Left ventricle myocardium inferior (tissue), 1 donor: ENCODE data around the gene CHKB. TPM values are rescaled to one million over a fixed set of nuclear protein-coding genes. Genes with fewer than 3 reads are reported as not detected.
A peak's percentile ranks its signal among the peaks of the same experiment; 100 is the strongest.
"Not testable (repeated sequence)": the region's sequence is repeated elsewhere in the genome, so short reads cannot be mapped to it uniquely, and the experiment has no call there.

Experiments used
- DNase-seq: peaks from one replicate; pipeline ENCODE4 v3.0.0-alpha.2; 2020
- H3K27ac ChIP-seq: fragments of 200-600 bp; replicated peaks from 2 replicates; pipeline ENCODE4 v1.8.0; 2021
- H3K27me3 ChIP-seq: fragments of 200-600 bp; 2 replicates; pipeline ENCODE4 v1.8.0; 2021; ENCODE audit warnings: low read depth
- H3K36me3 ChIP-seq: fragments of 200-600 bp; 2 replicates; pipeline ENCODE4 v1.8.0; 2021
- H3K4me1 ChIP-seq: fragments of 200-600 bp; 2 replicates; pipeline ENCODE4 v1.8.0; 2021
- H3K4me3 ChIP-seq: fragments of 200-600 bp; 2 replicates; pipeline ENCODE4 v1.8.0; 2021; ENCODE audit warnings: mild to moderate bottlenecking, moderate library complexity
- H3K9me3 ChIP-seq: fragments of 200-600 bp; replicated peaks from 2 replicates; pipeline ENCODE4 v1.8.0; 2021
- CTCF ChIP-seq: fragments of 200-600 bp; IDR thresholded peaks from 2 replicates; pipeline ENCODE4 v1.8.0; 2021; ENCODE audit warnings: antibody characterized with exemption, mild to moderate bottlenecking, borderline replicate concordance
- intact Hi-C: fragments of 100-400 bp; cut with micrococcal nuclease; formaldehyde crosslinking; loops from one replicate; pipeline ENCODE4 v1.11.0; 2022
- total RNA-seq: library from RNA; stranded (reverse); fragmentation: NEBNext Ultra II Directional; extraction: Animal tissue kit (Norgen Biotek cat#: 25700); gene quantifications from one replicate; pipeline ENCODE4 v1.2.1, GENCODE V29; 2021
- donor health status: DM: no; HTN: yes; CAD: no; lungs with severe emphysema.

The CHKB gene
- total RNA-seq, 1 donor from 2014 or later, result 36.0 TPM

- H3K4me1 ChIP-seq, result peaks cover 33% of the 10 kb centered on the region
- no peak overlapping the region for H3K4me3 ChIP-seq
- H3K9me3 ChIP-seq, result no peaks in the 10 kb centered on the region
- peaks cover 53% of the 10 kb centered on the region for H3K27me3 ChIP-seq
- intact Hi-C loops, result no loop called here
- TF ChIP-seq CTCF, result no peak
- no peak for DNase-seq
- no peaks in the 10 kb centered on the region for H3K36me3 ChIP-seq
- H3K27ac ChIP-seq, result no peak overlapping the region
Measured at GRCh38 chr22:50536226-50536625, 46.4 kb downstream of the CHKB start.

DNA sequence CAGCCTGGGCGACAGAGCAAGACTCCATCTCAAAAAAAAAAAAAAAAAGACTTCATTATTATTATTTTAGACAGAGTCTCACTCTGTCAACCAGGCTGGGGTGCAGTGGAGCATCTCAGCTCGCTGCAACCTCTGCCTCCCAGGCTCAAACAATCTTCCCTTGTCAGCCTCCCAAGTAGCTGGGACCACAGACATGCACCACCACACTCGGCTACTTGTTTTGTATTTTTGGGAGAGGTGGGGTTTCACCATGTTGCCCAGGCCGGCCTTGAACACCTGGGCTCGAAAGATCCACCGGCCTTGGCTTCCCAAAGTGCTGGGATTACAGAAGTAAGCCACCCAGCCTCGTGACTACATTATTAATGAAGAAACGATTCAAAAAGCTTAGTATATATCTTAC, 47.5 kb downstream of the CHKB start:
- peaks cover 64% of the 10 kb centered on the region for H3K27me3 ChIP-seq
- H3K9me3 ChIP-seq, result no peaks in the 10 kb centered on the region
- H3K27ac ChIP-seq, result no peak overlapping the region
- no peak for DNase-seq
- TF ChIP-seq CTCF, result no peak
- no peaks in the 10 kb centered on the region for H3K36me3 ChIP-seq
- intact Hi-C loops, result no loop called here
- no peak overlapping the region for H3K4me3 ChIP-seq
- peaks cover 43% of the 10 kb centered on the region for H3K4me1 ChIP-seq

GRCh38 chr22:50533856-50534711, 48.6 kb downstream of the CHKB start:
- Histone ChIP-seq H3K4me1 (peaks cover 46% of the 10 kb centered on the region), H3K27me3 (peaks cover 74% of the 10 kb centered on the region)
- H3K27ac ChIP-seq, H3K9me3 ChIP-seq, DNase-seq, H3K36me3 ChIP-seq, H3K4me3 ChIP-seq, intact Hi-C loops: not testable (repeated sequence)

DNA sequence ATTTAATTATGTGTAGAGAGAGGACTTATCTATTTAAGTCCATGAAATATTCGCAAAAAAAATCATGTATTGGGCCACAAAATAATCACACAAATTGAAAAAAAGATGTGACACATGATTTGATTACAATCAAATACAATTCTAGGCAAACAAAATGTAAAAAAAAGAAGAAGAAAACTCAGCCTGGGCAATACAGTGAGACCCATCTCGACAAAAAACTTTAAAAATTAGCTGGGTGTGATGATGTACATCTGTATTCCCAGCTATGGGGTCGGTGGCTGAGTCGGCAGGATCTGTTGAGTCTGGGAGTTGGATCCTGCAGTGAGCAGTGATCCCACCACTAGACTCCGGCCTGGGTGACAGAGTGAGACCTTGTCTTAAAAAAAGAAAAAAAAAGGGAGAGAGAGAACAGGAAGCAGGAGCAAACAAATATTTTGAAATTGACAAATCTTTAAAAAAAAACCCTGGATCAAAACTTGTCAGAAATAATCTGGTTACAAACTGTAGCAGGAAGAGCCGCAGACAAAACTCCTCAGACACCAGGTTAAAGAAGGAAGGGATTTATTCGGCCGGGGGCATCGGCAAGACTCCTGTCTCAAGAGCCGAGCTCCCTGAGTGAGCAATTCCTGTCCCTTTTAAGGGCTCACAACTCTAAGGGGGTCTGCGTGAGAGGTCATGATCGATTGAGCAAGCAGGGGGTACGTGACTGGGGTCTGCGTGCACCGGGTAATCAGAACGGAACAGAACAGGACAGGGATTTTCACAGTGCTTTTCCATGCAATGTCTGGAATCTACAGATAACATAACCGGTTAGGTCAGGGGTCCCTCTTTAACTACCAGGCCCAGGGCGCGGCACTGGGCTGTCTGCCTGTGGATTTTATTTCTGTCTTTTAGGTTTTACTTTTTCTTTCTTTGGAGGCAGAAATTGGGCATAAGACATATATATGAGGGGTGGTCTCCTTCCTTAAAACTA, 49.5 kb downstream of the CHKB start:
- peak overlapping the region; percentile 94 for H3K27ac ChIP-seq
- H3K4me1 ChIP-seq, result peaks cover 48% of the 10 kb centered on the region
- DNase-seq, result no peak
- H3K27me3 ChIP-seq, result peaks cover 75% of the 10 kb centered on the region
- no peaks in the 10 kb centered on the region for H3K9me3 ChIP-seq
- intact Hi-C loops, result no loop called here
- H3K4me3 ChIP-seq, result peak overlapping the region; percentile 74
- no peak for TF ChIP-seq CTCF
- no peaks in the 10 kb centered on the region for H3K36me3 ChIP-seq

DNA sequence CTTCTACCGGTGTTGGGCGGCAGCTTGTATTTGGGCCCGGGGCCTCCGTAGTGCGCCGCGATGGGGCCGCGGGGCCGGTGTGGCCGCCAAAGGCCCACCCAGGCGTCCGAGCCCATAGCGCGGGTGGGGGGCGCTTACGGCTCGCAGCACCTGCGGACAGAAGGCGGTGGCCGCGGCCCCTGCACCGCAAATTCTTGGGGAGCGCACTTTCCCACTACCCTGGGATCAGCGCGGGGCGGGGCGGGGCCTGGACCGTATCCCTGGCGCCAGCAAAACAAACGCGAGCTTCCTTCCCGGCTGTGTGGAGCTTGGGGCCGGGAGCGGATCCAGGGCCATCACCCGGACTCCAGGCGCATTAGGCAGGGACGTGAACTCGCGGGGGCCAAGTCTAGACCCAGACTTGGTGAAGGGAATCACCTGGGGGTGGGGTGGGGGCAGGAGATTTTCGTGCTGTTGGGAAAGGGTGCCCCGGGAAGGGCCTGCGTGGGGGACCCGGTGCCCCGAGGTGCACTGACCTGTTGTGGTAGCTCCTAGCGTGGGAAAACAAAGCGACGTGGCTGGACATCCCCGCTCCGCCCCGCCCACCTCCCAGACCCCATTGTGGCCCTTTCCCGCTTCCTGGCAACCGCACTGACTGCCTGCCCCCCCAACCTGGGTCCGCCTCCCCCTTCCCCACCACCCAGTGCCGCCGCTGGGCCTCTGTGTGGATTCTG, 50.5 kb downstream of the CHKB start:
- Histone ChIP-seq H3K4me3 (peak overlapping the region; percentile 74), H3K27me3 (peaks cover 75% of the 10 kb centered on the region), H3K9me3 (no peaks in the 10 kb centered on the region), H3K36me3 (no peaks in the 10 kb centered on the region), H3K27ac (peak overlapping the region; percentile 94), H3K4me1 (peaks cover 57% of the 10 kb centered on the region)
- intact Hi-C loops, result no loop called here
- TF ChIP-seq CTCF, result no peak
- peak; percentile 88 for DNase-seq
